ENCODE data around the gene FN1.

- TF ChIP-seq, protein P1, sequence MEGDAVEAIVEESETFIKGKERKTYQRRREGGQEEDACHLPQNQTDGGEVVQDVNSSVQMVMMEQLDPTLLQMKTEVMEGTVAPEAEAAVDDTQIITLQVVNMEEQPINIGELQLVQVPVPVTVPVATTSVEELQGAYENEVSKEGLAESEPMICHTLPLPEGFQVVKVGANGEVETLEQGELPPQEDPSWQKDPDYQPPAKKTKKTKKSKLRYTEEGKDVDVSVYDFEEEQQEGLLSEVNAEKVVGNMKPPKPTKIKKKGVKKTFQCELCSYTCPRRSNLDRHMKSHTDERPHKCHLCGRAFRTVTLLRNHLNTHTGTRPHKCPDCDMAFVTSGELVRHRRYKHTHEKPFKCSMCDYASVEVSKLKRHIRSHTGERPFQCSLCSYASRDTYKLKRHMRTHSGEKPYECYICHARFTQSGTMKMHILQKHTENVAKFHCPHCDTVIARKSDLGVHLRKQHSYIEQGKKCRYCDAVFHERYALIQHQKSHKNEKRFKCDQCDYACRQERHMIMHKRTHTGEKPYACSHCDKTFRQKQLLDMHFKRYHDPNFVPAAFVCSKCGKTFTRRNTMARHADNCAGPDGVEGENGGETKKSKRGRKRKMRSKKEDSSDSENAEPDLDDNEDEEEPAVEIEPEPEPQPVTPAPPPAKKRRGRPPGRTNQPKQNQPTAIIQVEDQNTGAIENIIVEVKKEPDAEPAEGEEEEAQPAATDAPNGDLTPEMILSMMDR (IDR thresholded peaks at IDR 0.05): no peak
- no peak for TF ChIP-seq NPAS2 (CRISPR knock-in tag; IDR thresholded peaks at IDR 0.05; ENCODE audit: borderline replicate concordance)
- TF ChIP-seq RCOR1 (IDR thresholded peaks at IDR 0.05; ENCODE audit: low read depth, low read length): no peak
- TF ChIP-seq MAX (IDR thresholded peaks at IDR 0.05): no peak
- TF ChIP-seq ZC3H11A (IDR thresholded peaks at IDR 0.05): no peak
- no peak for TF ChIP-seq REST (IDR thresholded peaks at IDR 0.05)
- no peak for TF ChIP-seq MAFK (IDR thresholded peaks at IDR 0.05; ENCODE audit: partially characterized antibody)
- TF ChIP-seq SMC3 (IDR thresholded peaks at IDR 0.05): no peak
Observed at GRCh38 chr2:215390550-215390913, 45.3 kb downstream of the FN1 start.

Data from A549 (cell line).